Measurements from ENCODE around the gene BRIX1.

Gene BRIX1

GRCh38 chr5:34899066-34899465, 16.4 kb upstream of the BRIX1 start:
- TF ChIP-seq, protein P1, sequence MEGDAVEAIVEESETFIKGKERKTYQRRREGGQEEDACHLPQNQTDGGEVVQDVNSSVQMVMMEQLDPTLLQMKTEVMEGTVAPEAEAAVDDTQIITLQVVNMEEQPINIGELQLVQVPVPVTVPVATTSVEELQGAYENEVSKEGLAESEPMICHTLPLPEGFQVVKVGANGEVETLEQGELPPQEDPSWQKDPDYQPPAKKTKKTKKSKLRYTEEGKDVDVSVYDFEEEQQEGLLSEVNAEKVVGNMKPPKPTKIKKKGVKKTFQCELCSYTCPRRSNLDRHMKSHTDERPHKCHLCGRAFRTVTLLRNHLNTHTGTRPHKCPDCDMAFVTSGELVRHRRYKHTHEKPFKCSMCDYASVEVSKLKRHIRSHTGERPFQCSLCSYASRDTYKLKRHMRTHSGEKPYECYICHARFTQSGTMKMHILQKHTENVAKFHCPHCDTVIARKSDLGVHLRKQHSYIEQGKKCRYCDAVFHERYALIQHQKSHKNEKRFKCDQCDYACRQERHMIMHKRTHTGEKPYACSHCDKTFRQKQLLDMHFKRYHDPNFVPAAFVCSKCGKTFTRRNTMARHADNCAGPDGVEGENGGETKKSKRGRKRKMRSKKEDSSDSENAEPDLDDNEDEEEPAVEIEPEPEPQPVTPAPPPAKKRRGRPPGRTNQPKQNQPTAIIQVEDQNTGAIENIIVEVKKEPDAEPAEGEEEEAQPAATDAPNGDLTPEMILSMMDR (IDR thresholded peaks at IDR 0.05; ENCODE audit: low read depth, low read length): no peak
- Histone ChIP-seq H3K27ac (no peak overlapping the region), H3K4me3 (ENCODE audit: low read depth, low read length) (no peak overlapping the region), H3K27me3 (ENCODE audit: insufficient read depth, low read depth, severe bottlenecking) (no peaks in the 10 kb centered on the region), H3K36me3 (no peaks in the 10 kb centered on the region; the same call in 1 of the 2 replicates), H3K9me3 (ENCODE audit: severe bottlenecking) (no peaks in the 10 kb centered on the region)
- DNase-seq: no peak

DNA sequence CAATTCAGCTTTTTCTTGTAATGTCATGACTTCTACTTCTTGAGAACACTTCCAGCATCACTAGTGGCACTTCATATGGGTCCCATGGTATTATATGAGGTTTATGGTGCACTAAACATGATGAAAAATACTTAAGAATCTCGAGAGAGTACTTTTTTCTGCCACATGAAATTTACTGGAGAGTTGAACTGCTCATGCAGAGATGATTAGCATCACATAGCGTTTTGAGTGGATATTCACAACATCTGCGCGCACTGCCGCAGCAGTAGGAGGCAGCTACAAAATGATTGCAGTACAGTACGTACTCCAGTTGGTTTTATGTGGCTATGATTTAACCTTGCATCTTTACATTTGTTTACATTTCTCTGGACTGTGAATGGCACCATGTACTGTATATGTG, 14.9 kb upstream of the BRIX1 start:
- TF ChIP-seq, protein P1 (IDR thresholded peaks at IDR 0.05; ENCODE audit: low read depth, low read length): no peak
- Histone ChIP-seq H3K27ac (no peak overlapping the region), H3K27me3 (ENCODE audit: insufficient read depth, low read depth, severe bottlenecking) (no peaks in the 10 kb centered on the region), H3K36me3 (peaks cover 11% of the 10 kb centered on the region), H3K4me3 (ENCODE audit: low read depth, low read length) (no peak overlapping the region), H3K9me3 (ENCODE audit: severe bottlenecking) (no peaks in the 10 kb centered on the region)
- DNase-seq: no peak

DNA sequence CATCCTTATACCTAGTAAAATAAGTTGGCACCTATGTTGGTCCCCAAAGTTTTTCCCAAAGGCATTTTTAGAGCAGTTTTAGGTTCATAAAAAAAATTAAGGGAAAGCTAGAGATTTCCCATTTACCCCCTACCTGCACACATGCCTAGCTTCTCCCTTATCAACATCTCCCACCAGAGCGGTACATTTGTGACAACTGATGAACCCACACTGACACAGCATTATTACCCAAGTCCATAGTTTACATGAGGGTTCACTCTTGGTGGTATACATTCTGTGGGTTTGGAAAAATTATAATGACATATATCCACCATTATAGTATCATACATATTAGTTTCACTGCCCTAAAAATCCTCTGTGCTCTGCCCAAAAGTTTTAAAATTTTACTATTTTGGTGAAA, 12.3 kb upstream of the BRIX1 start:
- Histone ChIP-seq H3K36me3 (peaks cover 26% of the 10 kb centered on the region), H3K4me3 (ENCODE audit: low read depth, low read length) (no peak overlapping the region), H3K27ac (no peak overlapping the region), H3K27me3 (ENCODE audit: insufficient read depth, low read depth, severe bottlenecking) (no peaks in the 10 kb centered on the region), H3K9me3 (ENCODE audit: severe bottlenecking) (no peaks in the 10 kb centered on the region)
- TF ChIP-seq, protein P1 (IDR thresholded peaks at IDR 0.05; ENCODE audit: low read depth, low read length): no peak
- no peak for DNase-seq

- no peak for DNase-seq
- Histone ChIP-seq H3K4me3 (ENCODE audit: low read depth, low read length) (no peak overlapping the region), H3K27me3 (ENCODE audit: insufficient read depth, low read depth, severe bottlenecking) (no peaks in the 10 kb centered on the region), H3K9me3 (ENCODE audit: severe bottlenecking) (no peaks in the 10 kb centered on the region), H3K27ac (no peak overlapping the region), H3K36me3 (peaks cover 49% of the 10 kb centered on the region)
- TF ChIP-seq, protein P1 (IDR thresholded peaks at IDR 0.05; ENCODE audit: low read depth, low read length): 0 out of 2 replicates have a peak, but pooled peaks have one; percentile 12
Measured at GRCh38 chr5:34905564-34905963, 9.9 kb upstream of the BRIX1 start.

- no peak for DNase-seq
- no peak overlapping the region for H3K4me3 ChIP-seq (ENCODE audit: low read depth, low read length)
- no peaks in the 10 kb centered on the region for H3K27me3 ChIP-seq (ENCODE audit: insufficient read depth, low read depth, severe bottlenecking)
- peaks cover 70% of the 10 kb centered on the region for H3K36me3 ChIP-seq
- TF ChIP-seq, protein P1 (IDR thresholded peaks at IDR 0.05; ENCODE audit: low read depth, low read length): no peak
- no peaks in the 10 kb centered on the region for H3K9me3 ChIP-seq (ENCODE audit: severe bottlenecking)
- no peak overlapping the region for H3K27ac ChIP-seq
Measured at GRCh38 chr5:34913072-34913471, 2.4 kb upstream of the BRIX1 start.

DNA sequence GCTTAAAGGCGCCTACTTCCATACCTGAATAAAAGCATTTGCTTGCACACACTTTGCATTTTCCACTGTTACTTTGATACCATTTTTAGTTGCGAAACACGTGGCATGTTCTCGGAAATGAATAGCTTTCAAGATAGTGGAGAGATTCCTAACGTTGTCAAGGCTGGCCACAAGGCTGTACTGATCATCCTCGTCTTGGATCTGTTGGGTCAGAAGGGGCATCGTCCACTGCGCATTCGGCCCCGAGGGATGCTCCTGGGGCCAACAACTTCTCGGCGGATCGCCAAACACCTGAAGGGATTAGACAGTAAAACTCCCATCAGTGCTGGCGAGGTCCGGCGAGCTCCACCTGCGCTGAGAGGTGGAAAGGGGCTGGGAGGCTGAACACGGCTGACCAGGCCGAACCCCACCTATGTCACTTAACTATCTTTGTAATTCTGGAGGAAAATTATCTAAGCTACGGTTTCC, 806 bp upstream of the BRIX1 start:
- peak overlapping the region; percentile 98 for H3K4me3 ChIP-seq (ENCODE audit: low read depth, low read length)
- TF ChIP-seq, protein P1 (IDR thresholded peaks at IDR 0.05; ENCODE audit: low read depth, low read length): no peak
- H3K27ac ChIP-seq: peak overlapping the region; percentile 97
- no peak for DNase-seq
- no peaks in the 10 kb centered on the region for H3K9me3 ChIP-seq (ENCODE audit: severe bottlenecking)
- H3K27me3 ChIP-seq (ENCODE audit: insufficient read depth, low read depth, severe bottlenecking): no peaks in the 10 kb centered on the region
- peaks cover 67% of the 10 kb centered on the region for H3K36me3 ChIP-seq

All from WERI-Rb-1 (cell line).